HG03064 (cell line): ENCODE results near the gene PDSS2.
A peak's percentile ranks its signal among the peaks of the same experiment; 100 is the strongest.
"Not testable (repeated sequence)": the region's sequence is repeated elsewhere in the genome, so short reads cannot be mapped to it uniquely, and the experiment has no call there.

ENCODE experiments used
- ATAC-seq: cut with Tn5 transposase; IDR thresholded peaks from one replicate; pipeline ENCODE4 v1.9.1; 2021; ENCODE audit warnings: low read depth; ENCODE audit not compliant: unreplicated experiment

PDSS2 gene

DNA sequence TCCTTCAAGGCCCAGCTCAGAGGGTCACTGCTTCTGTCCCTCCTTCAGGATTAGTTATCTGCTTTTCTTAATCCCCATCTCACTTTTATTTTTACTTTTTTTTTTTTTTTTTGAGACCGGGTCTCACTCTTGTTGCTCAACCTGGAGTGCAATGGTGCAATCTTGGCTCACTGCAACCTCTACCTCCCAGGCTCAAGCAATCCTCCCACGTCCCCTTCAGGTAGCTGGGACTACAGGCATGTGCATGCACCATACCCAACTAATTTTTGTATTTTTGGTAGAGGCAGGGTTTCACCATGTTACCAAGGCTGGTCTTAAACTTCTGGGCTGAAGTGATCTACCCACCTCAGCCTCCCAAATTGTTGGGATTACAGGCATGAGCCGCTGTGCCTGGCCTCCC lies 16.5 kb upstream of the PDSS2 start:
- not testable (repeated sequence) for ATAC-seq

DNA sequence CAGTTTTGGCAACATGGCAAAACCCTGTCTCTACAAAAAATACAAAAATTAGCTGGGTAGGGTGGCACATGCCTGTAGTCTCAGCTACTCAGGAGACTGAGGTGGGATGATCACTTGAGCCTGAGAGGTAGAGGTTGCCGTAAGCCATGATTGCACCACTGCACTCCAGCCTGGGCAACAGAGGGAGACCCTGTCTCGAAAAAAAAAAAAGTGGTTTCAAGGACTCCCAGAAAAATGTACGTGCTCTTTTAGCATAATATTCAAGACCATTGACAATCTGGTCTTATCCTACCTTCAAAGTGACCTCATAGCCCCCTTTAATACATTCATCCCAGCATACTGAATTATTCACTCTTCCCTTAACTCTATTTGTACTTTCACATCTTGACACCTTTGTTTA lies 16.0 kb upstream of the PDSS2 start:
- not testable (repeated sequence) for ATAC-seq

DNA sequence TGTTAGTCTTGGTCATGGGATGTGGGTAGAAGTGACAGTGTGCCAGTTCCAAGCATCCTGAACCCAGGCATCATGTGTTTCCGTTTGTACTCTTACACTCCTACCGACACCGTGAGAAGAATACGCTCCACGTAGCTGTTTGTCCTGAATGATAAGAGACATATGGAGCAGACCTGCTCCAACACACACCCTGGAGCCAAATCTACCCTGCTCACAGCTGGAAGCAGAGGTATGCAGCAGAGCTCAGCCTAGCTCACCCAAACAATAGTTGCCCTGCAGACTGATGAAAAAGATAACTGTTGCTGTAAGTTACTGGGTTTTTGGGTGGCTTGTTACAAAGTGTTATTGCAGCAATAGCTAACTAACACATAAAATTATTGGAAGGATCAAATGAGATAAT lies 14.3 kb upstream of the PDSS2 start:
- ATAC-seq = no peak

DNA sequence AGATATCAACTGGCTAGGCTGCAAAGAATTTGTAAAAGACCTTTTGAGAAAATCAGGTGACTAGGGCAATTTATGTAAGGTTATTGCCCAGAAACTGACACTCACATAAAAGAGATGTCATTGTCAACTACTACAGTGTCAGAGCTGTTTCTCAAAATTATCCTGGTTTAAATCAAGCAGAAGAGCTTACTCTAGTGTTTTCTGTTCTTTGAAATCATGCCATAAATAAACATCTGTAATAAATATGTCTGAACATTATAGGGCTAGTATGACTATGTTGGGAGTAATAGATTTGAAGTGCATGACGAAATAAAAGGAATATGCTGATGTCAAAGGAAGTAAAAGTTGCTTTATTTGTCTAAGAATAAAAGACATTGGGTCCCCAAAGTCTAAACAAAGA lies 11.0 kb upstream of the PDSS2 start:
- ATAC-seq = no peak

DNA sequence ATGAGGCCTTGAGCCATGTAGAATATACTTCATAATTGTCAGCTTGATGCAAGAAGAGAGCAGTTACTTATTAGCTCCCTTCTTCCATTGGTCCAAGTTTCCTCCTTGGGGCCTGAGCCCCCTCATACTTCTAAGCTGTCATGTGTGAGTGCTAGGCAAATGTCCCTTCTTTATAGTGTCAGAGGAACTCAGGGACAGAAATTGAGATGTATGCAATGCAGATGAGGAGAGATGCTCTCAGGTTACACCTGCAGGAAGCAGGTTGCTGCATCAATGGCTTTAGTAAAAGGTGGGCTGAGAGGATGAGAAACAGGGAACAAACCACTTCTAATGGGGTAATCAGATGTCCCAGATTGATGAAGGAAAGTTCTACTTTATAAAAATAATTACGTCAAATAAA lies 6.7 kb upstream of the PDSS2 start:
- no peak for ATAC-seq

DNA sequence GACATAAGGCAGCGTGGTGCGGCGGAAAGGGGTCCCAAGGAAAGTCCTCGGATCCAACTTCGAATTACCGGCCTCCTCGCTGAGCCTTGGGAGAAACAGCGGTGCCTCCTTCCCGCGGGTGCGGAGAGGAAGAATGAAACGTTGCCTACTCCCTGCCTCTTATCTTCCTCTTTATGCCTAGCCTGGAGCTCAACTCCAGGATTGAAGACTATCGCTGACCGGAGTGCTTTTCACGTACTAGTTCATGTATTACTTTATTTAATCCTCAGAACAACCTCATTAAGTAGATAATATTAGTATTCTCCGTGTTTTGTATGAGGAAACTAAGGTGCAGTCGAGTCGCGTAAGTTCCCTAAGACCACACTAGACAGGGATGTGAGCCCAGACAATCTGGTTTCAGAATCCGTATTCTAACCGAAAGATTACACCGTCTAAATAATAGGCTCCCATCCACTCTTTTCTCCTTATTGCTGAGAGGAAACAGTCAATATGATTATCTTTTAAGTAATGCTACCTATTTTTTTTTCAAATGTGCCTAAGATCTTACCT lies 793 bp upstream of the PDSS2 start:
- no peak for ATAC-seq

DNA sequence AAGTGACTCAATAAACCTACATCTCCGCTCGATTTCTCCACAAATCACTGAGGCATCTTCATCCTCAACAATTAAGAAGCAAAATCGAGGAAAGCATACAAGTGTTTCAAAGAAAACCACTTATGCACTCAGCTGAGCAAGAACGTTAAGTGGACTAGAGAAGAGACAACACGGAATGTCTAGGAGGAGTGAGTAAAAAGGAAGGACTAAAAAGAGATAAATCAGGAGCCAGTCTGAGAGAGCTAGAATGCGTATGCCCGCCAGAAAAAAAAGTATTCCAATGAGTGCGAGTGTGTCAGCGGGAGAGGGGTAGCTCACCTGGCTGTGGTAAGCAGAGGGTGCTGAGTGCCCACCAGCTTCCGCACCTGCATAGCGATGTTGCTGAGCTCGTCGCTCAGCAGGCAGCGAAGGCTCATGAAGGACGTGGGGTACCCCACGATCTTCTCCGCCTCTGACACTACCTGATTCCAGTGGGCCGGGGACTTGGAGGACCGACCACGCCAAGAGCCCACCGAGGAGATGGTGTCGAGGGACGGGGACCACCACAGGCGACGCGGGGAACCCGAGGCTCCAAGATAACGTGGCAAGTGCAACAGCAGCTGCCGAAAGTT lies 587 bp downstream of the PDSS2 start:
- peak; percentile 22 for ATAC-seq

DNA sequence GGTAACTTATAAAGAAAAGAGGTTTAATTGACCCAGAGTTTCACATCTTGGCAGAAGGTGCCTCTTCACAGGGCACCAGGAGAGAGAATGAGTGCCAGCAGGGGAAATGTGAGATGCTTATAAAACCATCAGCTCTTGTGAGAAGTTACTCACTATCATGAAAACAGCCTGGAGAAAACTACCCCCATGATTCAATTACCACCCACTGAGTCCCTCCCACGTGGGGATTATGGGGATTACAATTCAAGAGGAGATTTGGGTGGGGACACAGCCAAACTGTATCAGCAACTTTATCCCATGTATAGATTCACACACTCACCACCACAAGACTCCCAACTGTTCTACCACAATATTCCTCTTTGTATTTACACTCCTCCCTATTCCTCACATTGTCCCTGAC lies 10.6 kb downstream of the PDSS2 start:
- no peak for ATAC-seq

DNA sequence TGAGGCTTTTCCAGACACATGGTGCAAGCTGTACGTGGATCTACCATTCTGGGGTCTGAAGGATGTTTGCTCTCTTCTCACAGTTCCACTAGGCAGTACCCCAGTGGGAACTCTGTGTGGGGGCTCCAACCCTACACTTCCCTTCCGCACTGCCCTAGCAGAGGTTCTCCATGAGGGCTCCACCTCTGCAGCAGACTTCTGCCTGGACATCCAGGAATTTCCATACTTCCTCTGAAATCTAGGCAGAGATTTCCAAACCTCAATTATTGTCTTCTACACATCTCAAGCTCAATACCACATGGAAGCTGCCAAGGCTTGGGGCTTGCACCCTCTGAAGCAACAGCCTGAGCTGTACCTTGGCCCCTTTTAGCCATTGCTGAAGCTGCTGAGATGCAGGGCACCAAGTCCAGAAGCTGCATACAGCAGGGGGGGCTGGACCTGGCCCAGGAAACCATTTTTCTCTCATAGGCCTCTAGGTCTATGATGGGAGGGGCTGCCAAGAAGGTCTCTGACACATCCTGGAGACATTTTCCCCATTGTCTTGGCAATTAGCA lies 11.6 kb downstream of the PDSS2 start:
- ATAC-seq = no peak

DNA sequence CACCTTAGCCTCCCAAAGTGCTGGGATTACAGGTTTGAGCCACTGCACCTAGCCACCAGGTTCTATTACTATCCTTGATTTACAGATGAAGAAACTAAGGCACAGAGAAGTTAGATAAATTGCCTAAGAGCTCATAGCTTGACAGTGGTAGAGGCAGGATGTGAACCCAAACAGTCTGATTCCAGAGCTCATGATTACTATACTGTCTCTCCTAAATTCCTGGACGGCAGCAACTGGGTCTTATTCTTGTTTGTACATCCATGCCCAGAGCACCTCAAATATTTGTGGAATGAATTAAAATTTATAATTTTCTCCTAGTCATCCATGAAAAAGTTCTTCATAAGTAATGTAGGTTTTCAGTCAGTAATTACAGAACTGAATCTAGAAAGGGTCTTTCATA lies 15.1 kb downstream of the PDSS2 start:
- ATAC-seq = no peak

DNA sequence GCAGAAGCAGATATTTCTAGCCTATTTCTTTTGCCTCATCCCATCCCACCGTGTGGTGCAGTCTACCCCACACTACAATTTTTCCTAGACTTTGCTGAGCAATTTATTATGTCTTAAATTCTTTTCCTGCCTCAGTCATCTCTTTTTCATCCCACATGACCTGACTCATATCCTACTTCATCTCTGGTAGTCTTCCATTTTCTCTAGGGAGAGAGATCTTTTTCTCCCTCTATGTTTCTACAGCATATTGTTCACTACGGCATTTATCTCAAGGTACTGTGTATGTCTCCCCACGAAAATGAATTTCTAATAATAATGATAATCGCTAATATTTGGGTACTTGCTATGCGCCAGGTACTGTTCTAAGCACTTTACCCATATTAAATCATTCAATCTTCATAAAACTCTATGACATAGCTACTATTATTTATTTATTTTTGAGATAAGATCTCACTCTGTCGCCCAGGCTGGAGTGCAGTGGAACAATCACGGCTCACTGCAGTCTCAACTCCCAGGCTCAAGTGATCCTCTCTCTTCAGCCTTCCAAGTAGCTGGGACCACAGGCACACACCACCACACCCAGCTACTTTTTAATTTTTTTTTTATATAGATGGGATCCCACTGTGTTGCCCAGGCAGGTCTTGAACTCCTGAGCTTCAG lies 15.6 kb downstream of the PDSS2 start:
- no peak for ATAC-seq

DNA sequence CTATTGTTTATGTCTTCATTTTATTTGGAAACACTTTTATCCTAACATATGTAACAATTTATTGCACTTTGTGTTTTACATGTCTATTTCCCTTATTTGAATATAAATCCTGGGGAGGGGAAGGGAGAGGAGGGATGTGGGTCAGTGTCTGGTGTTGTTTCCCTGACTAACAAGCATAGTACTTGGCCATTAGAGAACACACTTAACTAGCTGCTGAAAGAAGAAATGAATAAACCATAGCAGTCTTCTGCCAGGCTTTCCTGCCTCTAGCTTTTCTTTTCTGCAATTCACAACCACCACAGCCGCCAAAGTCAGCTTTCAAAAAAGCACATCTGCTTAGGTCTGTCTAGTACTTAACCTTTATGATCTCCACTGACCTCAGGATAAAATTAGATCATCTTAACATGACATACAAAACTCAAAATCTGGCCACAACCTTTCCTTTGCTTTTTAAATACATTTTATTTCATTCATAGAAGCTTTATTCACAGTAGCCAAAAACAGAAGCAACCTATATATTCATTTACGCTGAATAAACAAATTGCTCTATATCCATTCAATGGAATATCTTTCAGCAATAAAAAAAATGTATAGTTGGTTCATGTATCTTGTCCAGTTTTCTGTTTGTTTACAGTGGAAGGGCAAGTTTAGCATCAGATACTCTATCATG lies 16.3 kb downstream of the PDSS2 start:
- no peak for ATAC-seq

DNA sequence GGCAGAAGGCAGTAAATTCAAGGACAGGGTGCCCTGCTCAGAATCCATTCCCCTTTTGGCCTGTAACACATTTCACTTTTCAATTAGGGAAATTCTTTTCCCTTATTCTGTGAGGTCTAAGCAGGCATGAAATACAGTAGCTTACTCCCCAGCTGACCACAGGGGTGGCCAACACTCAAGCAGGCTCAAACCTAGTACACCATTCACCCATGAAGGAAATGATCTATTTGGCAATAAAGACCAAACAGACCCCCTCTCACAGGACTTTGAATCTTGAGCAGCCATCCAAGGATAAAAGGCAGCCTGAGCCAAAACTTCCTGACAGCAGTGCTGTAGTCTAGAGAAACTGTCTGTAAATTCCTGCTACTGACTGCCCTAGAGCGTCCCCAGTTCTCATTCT lies 17.7 kb downstream of the PDSS2 start:
- no peak for ATAC-seq

DNA sequence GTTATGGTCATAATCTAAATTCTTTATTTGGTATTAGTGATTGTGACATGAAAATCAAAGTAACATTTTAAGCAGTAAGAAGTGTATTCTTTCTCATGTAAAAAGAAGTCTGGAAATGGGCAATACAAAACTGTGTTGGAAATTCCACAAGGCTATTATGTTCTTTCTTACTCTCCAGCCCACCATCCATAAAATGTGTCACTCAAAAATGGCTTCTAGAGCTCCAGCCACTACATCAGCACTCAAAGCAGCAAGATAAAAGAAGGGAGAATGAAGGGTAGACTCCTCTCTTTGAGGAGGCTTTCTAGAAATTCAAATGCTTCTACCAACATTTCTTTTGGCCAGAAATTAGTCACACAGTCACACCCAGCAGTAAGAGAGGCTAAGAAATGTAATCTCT lies 18.4 kb downstream of the PDSS2 start:
- no peak for ATAC-seq

DNA sequence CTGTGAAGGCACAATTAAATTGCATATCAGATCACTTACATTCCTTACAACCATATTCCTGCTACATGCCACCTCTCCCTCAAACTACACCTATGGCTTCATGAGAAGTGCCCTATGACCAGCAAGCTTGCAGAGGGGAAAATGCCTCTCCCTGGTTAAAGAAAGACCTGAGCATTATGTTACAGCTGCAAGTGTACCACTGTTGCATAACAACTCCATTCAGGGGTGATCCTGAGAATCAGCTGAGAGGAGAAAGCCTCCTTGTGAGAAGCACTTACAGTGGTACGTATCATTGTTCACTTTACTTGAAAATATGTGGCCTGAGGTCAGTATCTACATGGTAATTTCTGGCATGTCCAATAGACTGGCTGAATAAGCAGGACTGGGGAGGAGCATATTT lies 20.0 kb downstream of the PDSS2 start:
- ATAC-seq = no peak

DNA sequence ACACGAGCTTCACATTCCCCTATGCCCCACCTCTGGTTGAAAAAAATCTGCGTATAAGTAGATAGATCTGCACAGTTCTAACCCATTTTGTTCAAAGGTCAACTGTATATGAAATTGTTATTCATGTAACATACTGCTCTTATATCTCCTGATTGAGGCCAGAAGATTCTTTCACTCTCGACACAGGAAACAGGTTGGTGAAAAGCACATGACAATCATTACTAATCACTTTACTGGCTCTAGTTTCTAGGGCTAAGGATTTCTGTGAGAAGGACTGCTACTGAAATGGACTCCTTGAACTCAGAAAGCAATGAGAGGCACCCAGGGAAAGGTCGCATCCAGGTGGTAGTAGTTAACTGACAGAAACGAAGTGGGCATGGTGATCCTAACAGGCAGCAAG lies 21.7 kb downstream of the PDSS2 start:
- no peak for ATAC-seq

DNA sequence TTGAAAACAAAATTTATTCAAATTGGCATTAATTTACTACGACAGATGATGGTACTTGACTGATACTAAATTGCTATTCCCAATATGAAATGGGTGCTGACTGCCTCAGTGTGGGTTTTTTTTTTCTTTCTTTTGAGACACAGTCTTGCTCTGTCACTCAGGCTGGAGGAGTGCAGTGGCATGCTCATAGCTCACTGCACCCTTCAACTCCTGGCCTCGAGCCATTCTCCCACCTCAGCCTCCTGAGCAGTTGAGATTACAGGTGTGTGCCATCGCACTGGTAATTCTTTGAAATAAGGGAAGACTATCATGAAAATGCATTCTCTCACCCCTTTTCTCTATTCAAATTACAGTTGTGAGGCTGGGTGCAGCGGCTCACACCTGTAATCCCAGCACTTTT lies 22.5 kb downstream of the PDSS2 start:
- no peak for ATAC-seq

DNA sequence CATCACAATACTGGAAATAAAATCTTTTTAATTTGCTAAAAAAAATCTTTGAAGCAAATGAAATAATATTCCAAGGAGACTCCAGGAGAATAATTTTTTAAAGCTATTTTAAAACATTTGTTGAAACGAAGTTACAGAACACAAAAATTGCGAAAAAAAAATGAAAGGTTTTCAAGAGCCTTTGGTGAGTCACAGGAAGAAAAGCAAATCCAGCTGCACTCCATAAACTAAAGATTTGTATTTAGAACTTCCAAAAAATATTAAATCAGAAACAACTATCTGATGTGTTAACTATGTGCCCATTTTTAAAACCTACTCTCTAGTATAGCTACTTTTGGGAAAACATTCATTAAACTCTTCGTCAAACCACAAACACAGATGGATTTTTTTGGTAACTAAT lies 23.6 kb downstream of the PDSS2 start:
- no peak for ATAC-seq

DNA sequence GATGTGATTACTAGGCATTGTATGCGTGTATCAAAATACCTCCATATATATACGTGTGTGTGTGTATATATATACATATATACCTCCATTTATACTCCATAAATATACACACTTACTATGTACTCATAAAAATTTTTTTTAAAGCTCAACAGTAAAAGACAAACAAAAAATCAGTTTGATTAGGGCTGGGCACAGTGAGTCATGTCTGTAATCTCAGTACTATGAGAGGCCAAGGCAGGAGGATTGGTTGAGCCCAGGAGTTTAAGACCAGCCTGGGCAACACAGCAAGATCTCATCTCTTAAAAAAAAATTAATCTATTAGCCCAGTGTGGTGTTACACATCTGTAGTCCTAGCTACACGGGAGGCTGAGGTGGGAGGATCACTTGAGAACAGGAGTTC lies 24.6 kb downstream of the PDSS2 start:
- ATAC-seq = no peak

DNA sequence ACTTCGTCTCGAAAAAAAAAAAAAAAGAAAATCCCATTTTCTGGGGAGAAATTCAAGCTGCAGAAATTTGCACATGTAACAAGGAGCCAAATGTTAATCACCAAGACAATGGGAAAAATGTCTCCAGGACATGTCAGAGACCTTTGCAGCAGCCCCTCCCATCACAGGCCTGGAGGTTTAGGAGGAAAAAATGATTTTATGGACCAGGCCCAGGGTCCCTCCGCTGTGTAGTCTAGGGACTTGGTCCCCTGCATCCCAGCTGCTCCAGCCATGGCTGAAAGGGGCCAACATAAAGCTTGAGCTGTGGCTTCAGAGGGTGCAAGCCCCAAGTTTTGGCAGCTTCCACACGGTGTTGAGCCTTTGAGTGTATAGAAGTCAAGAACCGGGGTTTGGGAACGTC lies 33.4 kb downstream of the PDSS2 start:
- not testable (repeated sequence) for ATAC-seq

DNA sequence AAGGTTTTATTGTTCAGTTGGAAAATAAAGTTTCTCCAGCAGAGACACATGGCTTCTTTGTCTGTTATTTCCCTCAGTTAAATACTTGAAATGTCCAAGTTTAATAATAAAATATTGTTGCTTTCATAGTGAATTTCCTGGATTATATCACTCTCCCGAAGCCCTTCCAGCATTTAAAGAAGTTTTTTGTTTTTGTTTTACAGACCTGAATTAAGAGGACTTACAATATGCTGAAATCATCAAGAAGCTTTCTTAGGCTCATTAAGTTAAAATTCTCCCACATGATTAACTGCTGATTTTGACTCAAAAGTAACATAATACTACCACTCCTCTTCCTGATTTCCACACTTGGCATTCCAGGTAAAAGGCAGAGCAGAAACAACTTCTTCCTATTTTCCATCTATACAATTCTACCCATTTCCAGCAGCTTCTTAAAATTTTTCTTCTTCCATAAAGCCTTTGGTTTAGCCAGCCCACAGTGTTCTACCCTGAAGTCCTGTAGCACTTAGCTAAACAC lies 35.8 kb downstream of the PDSS2 start:
- no peak for ATAC-seq
